Measurements from ENCODE around the gene NEU3.
"Not testable (repeated sequence)": the region's sequence is repeated elsewhere in the genome, so short reads cannot be mapped to it uniquely, and the experiment has no call there.

NEU3 gene

DNA sequence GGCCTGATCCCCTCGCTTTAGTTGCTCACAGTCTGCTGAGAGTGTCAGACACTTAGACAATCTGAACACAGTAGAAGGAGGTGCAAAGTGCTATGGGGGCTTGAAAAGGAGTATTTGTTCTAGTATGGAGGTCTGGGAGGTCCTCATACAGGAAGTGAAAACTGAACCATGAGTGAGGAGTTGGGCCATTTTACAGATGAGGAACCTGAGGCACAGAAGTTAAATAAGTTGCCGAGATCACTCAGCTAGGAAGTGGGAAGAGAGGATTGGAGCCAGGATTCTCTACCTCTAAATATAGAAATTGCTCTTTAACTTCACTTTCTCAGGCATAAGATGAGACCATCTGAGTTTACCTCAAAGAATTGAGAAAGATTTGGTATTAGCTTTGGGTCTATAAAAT lies 4.0 kb upstream of the NEU3 start:
- no peak for DNase-seq

- DNase-seq: no peak
Measured at GRCh38 chr11:74989260-74989638, 516 bp downstream of the NEU3 start.

GRCh38 chr11:74990150-74990549 lies 1.4 kb downstream of the NEU3 start:
- DNase-seq: not testable (repeated sequence)

DNA sequence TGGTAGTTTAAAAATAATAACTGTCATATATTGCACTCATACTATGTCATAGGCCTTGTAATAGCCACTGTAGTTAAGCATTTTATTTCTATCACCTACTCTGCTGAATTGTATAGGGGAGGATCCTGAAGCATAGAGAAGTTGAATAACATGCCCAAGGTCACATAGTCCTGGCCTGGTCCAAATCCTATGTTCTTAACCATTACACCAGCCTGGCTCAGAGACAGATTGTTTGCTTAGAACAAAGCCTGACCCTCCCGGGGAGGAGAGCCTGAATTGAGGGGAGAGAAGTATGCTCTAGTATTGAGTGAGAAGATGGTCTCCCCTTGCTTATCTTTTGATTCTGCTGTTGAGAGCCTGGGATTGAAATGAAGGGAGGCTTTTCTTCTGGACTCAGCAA lies 2.2 kb downstream of the NEU3 start:
- no peak for DNase-seq

DNA sequence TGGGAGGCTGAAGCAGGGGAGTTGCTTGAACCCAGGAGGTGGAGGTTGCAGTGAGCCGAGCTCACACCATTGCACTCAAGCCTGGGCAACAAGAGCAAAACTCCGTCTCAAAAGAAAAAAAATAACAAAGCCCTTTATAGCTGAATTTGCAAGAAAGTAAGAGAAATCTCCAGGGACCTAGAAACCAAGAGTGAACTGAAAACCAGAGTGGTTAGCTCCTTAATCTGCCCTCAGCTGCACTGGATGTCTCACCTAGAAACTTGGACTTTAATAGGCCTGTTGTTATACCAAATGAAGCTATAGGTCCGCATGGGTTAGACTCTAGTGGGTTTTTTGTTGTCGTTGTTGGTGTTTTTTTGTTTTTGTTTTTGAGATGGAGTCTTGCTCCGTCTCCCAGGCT lies 4.1 kb downstream of the NEU3 start:
- no peak for DNase-seq

DNA sequence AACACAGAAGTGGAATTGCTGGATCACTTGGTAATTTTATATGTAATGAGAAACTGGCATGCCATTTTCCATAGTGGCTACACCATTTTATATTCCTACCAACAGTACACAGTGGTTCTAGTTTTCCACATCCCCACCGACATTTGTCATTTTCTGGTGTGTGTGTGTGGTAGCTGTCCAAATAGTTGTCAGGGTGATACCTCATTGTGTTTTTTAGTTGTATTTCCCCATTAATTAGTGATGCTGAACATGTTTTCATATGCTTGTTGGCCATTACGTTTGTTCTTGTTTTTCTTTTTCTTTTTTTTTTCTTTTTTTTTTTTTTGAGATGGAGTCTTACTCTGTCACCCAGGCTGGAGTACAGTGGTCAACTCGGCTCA lies 12.2 kb downstream of the NEU3 start:
- no peak for DNase-seq

DNA sequence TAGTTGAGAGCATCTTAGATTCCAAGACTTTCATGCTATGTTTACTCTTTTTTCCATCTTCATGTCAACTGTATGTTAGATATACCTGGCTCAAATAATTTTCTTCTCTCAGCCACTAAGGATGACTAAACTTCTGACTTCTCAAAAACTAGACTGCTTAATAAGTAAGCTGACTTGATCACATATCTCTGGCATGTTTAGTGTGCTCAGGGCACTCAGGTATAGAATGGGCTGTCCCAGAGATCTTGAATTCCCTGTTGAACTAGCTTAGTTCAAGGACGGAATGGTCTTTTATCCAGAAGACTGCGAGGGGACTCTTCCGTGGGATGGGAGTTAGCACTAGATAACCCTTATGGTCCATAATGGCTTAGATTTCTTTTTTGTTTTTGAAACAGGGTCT lies 13.0 kb downstream of the NEU3 start:
- no peak for DNase-seq

DNA sequence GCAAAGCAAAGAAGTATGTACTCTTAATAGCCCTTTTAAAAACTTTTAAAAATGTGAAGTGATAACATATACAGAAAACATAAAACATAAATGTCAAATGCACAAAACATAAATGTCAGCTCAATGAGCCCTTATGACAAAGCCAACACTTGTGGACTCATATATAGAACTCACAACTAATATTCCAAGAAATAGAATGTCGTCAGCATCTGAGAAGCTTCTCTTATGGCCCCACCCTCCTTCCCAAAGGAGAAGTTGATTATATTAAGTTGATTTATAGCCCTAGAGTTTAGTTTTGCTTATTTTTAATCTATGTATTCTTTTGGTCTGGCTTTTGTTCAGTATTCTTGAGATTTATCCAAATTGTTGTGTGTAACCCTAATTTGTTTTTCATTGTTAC lies 13.8 kb downstream of the NEU3 start:
- DNase-seq: no peak

DNA sequence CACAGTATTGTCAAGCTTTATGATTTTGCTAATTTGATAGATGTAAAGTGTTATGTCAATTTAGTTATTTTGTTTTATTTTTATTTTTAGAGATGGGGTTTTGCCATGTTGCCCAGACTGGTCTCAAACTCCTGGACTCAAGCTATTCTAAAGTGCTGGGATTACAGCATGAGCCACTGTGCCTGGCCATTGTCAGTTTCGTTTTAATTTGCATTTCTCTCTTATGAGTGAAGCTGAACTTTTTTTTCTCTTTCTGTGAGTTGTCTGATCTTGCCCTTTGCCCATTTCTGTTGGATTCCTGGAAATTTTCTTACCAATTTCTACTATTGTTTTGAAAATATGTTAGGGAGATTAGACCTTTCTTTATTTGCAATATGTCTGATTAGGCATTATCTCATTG lies 15.5 kb downstream of the NEU3 start:
- DNase-seq: no peak

GRCh38 chr11:75011357-75011756 lies 22.6 kb downstream of the NEU3 start:
- no peak for DNase-seq

DNA sequence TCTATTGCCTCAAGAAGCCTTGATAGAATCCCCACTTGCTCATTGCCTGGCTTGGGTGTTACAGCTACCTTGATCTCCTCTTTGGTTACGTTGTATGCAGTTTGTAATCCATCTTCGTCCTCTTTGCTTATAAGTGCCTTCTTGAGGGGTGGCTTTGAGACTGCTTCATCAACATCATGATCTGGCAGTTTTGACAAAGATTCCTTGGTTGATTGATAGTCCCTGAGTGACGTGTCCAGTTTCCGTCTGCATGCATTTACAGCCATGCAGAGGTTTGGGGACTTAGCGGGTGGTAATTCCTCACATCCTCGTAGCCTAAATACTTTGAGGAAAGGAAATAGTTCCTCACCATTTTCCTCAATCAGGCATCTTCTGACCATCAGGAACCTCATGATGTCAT lies 23.1 kb downstream of the NEU3 start:
- DNase-seq: no peak

GRCh38 chr11:75013051-75013450 lies 24.3 kb downstream of the NEU3 start:
- DNase-seq: peak; percentile 71

GRCh38 chr11:75014129-75014528 lies 25.4 kb downstream of the NEU3 start:
- peak; percentile 40 for DNase-seq

GRCh38 chr11:75019200-75019599 lies 30.5 kb downstream of the NEU3 start:
- DNase-seq: peak; percentile 12

DNA sequence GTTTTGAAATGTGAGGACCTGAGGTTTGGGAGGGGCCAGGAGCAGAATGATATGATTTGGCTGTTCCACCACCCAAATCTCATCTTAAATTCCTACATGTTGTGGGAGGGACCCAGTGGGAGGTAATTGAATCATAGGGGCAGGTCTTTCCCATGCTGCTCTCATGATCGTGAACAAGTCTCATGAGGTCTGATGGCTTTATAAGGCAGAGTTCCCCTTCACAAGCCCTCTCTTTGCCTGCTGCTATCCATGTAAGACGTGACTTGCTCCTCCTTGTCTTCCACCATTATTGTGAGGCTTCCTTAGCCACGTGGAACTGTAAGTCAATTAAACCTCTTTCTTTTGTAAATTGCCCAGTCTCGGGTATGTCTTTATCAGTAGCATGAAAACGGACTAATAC lies 31.6 kb downstream of the NEU3 start:
- DNase-seq: not testable (repeated sequence)

GRCh38 chr11:75022296-75022695 lies 33.6 kb downstream of the NEU3 start:
- DNase-seq: peak; percentile 7

GRCh38 chr11:75022759-75023396 lies 34.1 kb downstream of the NEU3 start:
- peak; percentile 91 for DNase-seq

DNA sequence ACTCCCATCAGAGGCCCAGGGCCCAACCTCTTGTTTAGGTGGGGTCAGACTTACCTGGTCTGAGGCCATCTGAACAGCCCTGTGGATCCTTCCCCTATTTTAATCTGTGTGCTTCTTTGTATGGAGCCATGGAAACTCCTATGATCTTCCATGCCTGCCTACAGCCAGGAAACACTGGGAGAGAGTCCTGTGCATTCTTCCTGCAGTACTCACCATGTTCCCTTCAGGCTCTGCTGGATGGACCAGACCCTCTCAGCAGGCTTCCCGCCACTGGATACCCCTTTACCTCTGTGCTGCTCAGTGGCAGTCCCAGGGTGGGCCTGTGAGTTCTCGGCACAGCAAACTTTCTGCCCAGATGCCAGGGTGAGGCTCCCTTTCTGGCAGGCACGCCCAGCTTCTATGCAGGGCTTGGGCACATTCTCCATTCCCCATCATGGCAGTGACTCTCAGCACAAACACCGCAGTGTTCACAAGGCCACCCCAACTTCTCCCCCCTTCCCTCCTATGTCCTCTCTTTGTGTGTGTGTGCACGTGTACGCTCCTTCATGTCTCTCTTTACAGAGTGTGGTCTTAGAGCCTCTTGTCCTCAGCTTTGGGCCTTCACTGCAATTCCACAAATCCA lies 34.8 kb downstream of the NEU3 start:
- DNase-seq: peak; percentile 55

- peak; percentile 46 for DNase-seq
Measured at GRCh38 chr11:75024068-75024449, 35.3 kb downstream of the NEU3 start.

- DNase-seq: peak; percentile 28
Measured at GRCh38 chr11:75024764-75025211, 36.1 kb downstream of the NEU3 start.

DNA sequence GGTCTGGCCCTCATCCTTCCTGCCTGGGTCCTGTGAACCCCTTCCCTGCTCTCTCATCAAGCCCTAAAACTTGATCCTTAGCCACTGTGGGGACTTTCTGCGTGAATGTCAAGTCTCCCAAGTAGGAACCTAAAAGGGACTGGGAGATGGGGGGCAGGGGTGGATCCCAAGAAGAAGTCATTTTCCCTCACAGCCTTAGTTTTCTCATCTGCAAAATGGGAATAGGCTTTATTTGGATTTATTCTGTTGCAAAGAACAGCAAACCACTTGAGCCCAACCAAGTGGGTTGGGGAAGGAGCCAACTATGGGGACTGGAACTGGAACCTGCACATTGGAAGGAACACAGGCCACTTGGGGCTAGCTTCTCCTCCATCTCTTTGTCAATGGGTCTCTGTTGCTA lies 36.8 kb downstream of the NEU3 start:
- DNase-seq: peak; percentile 22

GRCh38 chr11:75028321-75028720 lies 39.6 kb downstream of the NEU3 start:
- DNase-seq: no peak

- peak; percentile 29 for DNase-seq
Measured at GRCh38 chr11:75028724-75029123, 40.0 kb downstream of the NEU3 start.

- peak; percentile 22 for DNase-seq
Measured at GRCh38 chr11:75029836-75030631, 41.3 kb downstream of the NEU3 start.

All from islet precursor cell (in vitro differentiated cells).